Right lobe of liver (tissue), 6 donors: ENCODE data around the gene IL17RB. TPM values are rescaled to one million over a fixed set of nuclear protein-coding genes. Genes with fewer than 3 reads are reported as not detected.
A peak's percentile ranks its signal among the peaks of the same experiment; 100 is the strongest.

ENCODE experiments used
- ATAC-seq, 4 donors: fragments of 200-7000 bp; cut with Tn5 transposase; one replicate each; pipeline ENCODE4 v1.9.1; 2020; ENCODE audit warnings: mild to moderate bottlenecking in 4 of 4, moderate library complexity in 4 of 4
- DNase-seq, 3 donors: peaks; one replicate each; pipeline ENCODE4 v3.0.0-alpha.2; 2020
- H3K27ac ChIP-seq, 3 donors: fragments of 200-600 bp; one replicate each; pipeline ENCODE4 v1.8.0; 2022
- H3K27me3 ChIP-seq, 2 donors: fragments of 200-600 bp; one replicate each; pipeline ENCODE4 v1.8.0; 2022
- H3K36me3 ChIP-seq, 4 donors: fragments of 200-600 bp; sonication (generic) in 1 of 4; one replicate each; pipeline versions ENCODE4 v1.5.1 to v1.8.0; 2017 to 2022; ENCODE audit warnings: control low read depth in 1 of 4
- H3K4me1 ChIP-seq, 4 donors: fragments of 200-600 bp; sonication (generic) in 1 of 4; one replicate each; pipeline versions ENCODE4 v1.5.1 to v1.8.0; 2017 to 2022; ENCODE audit warnings: control low read depth in 1 of 4
- H3K4me3 ChIP-seq, 3 donors: fragments of 200-600 bp; one replicate each; pipeline ENCODE4 v1.8.0; 2022
- H3K9me3 ChIP-seq, 4 donors: fragments of 200-600 bp; sonication (generic) in 1 of 4; one replicate each; pipeline versions ENCODE4 v1.5.1 to v1.8.0; 2017 to 2022; ENCODE audit warnings: control low read depth in 1 of 4
- POLR2A ChIP-seq: fragments of 450-650 bp; IDR thresholded peaks from one replicate; pipeline ENCODE4 v1.6.1; 2017; ENCODE audit warnings: antibody characterized with exemption, mild to moderate bottlenecking
- WGBS: methylation state at CpG from one replicate; pipeline ENCODE4 v1.1.6; 2018; ENCODE audit warnings: low coverage, low lambda C conversion rate; ENCODE audit not compliant: insufficient coverage; ENCODE audit errors: missing lambda C conversion rate; 5-methylcytosine and 5-hydroxymethylcytosine counted together
- intact Hi-C, 2 donors: fragments of 100-400 bp; cut with DNase I; formaldehyde crosslinking; loops; one replicate each; pipeline versions ENCODE4 v1.11.2 to v1.14.1; 2022
- total RNA-seq, 6 experiments: library from RNA; depleted of rRNA in 2 of 6; stranded (reverse); fragments of >200 nt in 2 of 6; fragmentation: NEBNext Ultra II Directional in 3 of 6; extraction: Animal tissue kit (Norgen Biotek cat#: 25700) in 3 of 6; gene quantifications; one replicate each; pipeline versions ENCODE4 v1.1.0 to v1.2.4, GENCODE V29; 2016 to 2023
- TF ChIP-seq, protein P1 (sequence below), 4 donors: fragments of 200-600 bp in 3 of 4; fragments of 450-650 bp in 1 of 4; IDR thresholded peaks; one replicate each; pipeline versions ENCODE4 v1.5.1 to v1.8.0; 2016 to 2022; ENCODE audit warnings: antibody characterized with exemption in 4 of 4, mild to moderate bottlenecking in 2 of 4
- donor health status: DM: no; HTN: yes; CAD: no.
- donor health status: DM: no; HTN: no; CAD: no.
- donor health status: DM: no; HTN: no; CAD: no.
- donor health status: DM: no; HTN: yes; CAD: no.
- donor health status: DM: no; HTN: yes; CAD: no.

The IL17RB gene
- total RNA-seq, 6 experiments from 2014 or later: 19.8 to 30.2 (median 27.3) TPM

DNA sequence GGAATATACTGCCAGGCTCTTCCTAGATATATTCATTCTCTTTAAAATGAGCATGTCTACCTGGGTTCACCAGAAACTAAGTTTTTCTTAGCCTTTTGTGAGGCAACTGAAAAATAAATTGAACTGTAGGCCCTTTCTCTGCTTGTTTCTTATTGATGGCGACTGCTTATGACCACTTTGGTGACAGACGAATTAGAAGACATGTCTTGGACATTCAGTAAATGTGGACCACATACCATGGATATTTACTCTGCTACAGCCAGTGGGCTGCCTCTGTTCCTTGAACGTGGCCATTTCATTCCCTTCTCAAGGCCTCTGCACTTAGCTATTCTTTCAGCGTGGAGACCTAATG lies 45.9 kb downstream of the IL17RB start:
- 29% methylated on average over 4 of the region's 4 CpGs for WGBS
- H3K4me1 ChIP-seq: peaks cover 0 to 19% (median 7%) of the 10 kb centered on the region in 4 donors
- H3K36me3 ChIP-seq: peaks cover 0 to 8% (median 4%) of the 10 kb centered on the region in 4 donors
- TF ChIP-seq, protein P1, sequence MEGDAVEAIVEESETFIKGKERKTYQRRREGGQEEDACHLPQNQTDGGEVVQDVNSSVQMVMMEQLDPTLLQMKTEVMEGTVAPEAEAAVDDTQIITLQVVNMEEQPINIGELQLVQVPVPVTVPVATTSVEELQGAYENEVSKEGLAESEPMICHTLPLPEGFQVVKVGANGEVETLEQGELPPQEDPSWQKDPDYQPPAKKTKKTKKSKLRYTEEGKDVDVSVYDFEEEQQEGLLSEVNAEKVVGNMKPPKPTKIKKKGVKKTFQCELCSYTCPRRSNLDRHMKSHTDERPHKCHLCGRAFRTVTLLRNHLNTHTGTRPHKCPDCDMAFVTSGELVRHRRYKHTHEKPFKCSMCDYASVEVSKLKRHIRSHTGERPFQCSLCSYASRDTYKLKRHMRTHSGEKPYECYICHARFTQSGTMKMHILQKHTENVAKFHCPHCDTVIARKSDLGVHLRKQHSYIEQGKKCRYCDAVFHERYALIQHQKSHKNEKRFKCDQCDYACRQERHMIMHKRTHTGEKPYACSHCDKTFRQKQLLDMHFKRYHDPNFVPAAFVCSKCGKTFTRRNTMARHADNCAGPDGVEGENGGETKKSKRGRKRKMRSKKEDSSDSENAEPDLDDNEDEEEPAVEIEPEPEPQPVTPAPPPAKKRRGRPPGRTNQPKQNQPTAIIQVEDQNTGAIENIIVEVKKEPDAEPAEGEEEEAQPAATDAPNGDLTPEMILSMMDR (IDR thresholded peaks at IDR 0.05): no peak
- TF ChIP-seq POLR2A: no peak
- ATAC-seq (no peak), DNase-seq (no peak)
- H3K27ac ChIP-seq: peak overlapping the region; percentile 78 to 98 (median 96)
- intact Hi-C loops: no loop called here
- H3K9me3 ChIP-seq: no peaks in the 10 kb centered on the region
- H3K4me3 ChIP-seq: peak overlapping the region; percentile 73 to 98 (median 76)
- H3K27me3 ChIP-seq: no peaks in the 10 kb centered on the region

DNA sequence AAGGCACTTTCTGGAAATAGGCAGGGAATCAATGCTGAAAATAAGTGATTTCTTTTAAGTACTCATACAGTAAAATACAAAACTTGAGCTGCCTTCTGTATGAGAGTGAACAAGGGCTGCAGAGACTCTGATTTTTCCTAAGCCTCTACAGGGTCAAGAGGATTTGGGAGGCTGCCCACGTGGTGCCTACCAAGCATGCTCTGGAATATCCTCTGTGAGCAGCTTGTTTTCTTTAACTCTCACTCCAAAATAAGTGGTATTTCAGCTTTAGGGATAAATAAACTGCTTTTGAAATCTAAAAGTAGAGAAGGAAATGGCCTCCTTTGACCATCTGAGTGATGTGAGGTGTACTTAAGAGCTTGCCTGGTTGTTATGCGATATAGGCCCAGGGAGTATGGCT lies 53.4 kb downstream of the IL17RB start:
- no peaks in the 10 kb centered on the region for H3K36me3 ChIP-seq
- H3K4me1 ChIP-seq: no peaks in the 10 kb centered on the region
- H3K9me3 ChIP-seq: no peaks in the 10 kb centered on the region
- TF ChIP-seq, protein P1 (IDR thresholded peaks at IDR 0.05): no peak
- no peak for TF ChIP-seq POLR2A
- no peak overlapping the region for H3K4me3 ChIP-seq
- WGBS: 44% methylated on average over 1 of the region's 2 CpGs
- ATAC-seq: no peak
- peaks cover 0 to 3% of the 10 kb centered on the region in 2 donors for H3K27me3 ChIP-seq
- DNase-seq: no peak
- intact Hi-C loops: no loop called here
- H3K27ac ChIP-seq: no peak overlapping the region

DNA sequence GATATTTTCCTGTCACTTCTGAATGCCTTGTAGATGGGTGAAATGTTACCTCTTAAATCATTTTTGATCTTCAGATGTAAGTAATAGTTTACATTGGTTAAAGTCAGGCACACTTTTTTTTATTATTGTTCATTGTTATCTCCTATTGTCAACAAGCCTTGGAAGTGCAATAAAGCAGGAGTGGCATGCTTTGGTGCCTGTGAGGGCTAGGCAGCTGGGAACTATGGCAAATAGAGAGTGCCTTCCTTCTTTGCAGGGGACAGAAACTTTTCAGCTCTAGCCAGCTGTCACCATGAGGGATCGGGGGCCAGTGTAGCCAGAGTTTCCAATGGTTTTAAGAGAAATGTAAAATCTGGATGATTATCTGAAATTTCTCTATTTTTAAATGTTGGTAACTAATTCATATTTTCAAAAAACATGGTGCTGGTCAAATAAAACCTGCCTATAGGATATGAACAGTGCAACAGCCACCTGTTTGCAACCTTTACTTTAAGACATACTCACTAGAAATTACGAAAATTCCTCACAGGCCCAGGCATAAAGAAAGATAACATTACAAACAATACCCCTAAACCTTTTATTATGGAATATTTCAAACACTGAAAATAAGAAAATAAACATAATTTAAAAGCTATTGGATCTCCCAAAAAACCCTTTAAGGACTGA lies 54.4 kb downstream of the IL17RB start:
- no peaks in the 10 kb centered on the region for H3K4me1 ChIP-seq
- H3K27me3 ChIP-seq: peaks cover 0 to 3% of the 10 kb centered on the region in 2 donors
- H3K9me3 ChIP-seq: no peaks in the 10 kb centered on the region
- no peaks in the 10 kb centered on the region for H3K36me3 ChIP-seq
- intact Hi-C loops: no loop called here
- H3K4me3 ChIP-seq: no peak overlapping the region
- TF ChIP-seq, protein P1 (IDR thresholded peaks at IDR 0.05): no peak
- TF ChIP-seq POLR2A: no peak
- ATAC-seq (no peak), DNase-seq (no peak)
- 85% methylated on average over 2 of the region's 2 CpGs for WGBS
- H3K27ac ChIP-seq: no peak overlapping the region

DNA sequence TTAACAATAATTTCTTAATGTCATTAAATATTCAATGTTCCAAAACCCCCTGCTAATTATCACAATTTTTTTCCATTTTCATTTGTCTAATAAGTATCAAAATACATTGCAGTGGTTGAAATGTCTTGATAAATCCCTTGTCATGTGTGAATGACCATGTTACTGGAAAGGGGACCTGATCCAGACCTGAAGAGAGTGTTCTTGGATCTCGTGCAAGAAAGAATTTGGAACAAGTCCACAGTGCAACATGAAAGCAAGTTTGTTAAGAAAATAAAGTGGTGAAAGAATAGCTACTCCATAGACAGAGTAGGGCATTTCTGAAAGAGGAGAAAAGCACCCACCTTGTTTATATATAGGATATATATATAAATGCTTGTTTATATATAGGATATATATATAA lies 55.7 kb downstream of the IL17RB start:
- no peak for ATAC-seq
- H3K27ac ChIP-seq: no peak overlapping the region

More for the DNA sequence above, 55.7 kb downstream of the IL17RB start:
- Histone ChIP-seq H3K4me1 (no peaks in the 10 kb centered on the region), H3K27me3 (peaks cover 0 to 3% of the 10 kb centered on the region in 2 donors), H3K36me3 (no peaks in the 10 kb centered on the region), H3K9me3 (no peaks in the 10 kb centered on the region), H3K4me3 (no peak overlapping the region)
- TF ChIP-seq, protein P1 (IDR thresholded peaks at IDR 0.05): no peak
- DNase-seq: no peak
- 8% methylated on average over 1 of the region's 1 CpG for WGBS
- intact Hi-C loops: no loop called here
